Liver (tissue), 3 donors: ENCODE results near the gene FDX1.

Experiments
- CTCF ChIP-seq: fragments of 150-350 bp; IDR thresholded peaks from 2 replicates; pipeline ENCODE4 v1.5.1; 2017; ENCODE audit warnings: improper control_type of control experiment, low read depth, low read length; ENCODE audit not compliant: missing input control
- TAF1 ChIP-seq: conservative IDR thresholded peaks from 2 replicates; pipeline ENCODE4 v1.6.1; 2016; ENCODE audit warnings: antibody characterized with exemption, mild to moderate bottlenecking
- donor health status: healthy.
- donor health status: healthy.

GRCh38 chr11:110478410-110478809 is 48.7 kb downstream of the FDX1 start:
- TF ChIP-seq CTCF = peak; percentile 0
- no peak for TF ChIP-seq TAF1
